Loucy (cell line): ENCODE results near the gene ALCAM.

Source experiments
- EZH2phosphoT487 ChIP-seq: fragments of 200-600 bp; IDR thresholded peaks from 2 replicates; pipeline ENCODE4 v1.6.1; 2018; ENCODE audit warnings: antibody characterized with exemption, mild to moderate bottlenecking, moderate library complexity, borderline replicate concordance
- TF ChIP-seq, protein P1 (sequence below): fragments of 200-600 bp; sonication (generic); conservative IDR thresholded peaks from 2 replicates; pipeline ENCODE4 v1.5.1; 2014; ENCODE audit warnings: mild to moderate bottlenecking, antibody characterized with exemption, low read length

DNA sequence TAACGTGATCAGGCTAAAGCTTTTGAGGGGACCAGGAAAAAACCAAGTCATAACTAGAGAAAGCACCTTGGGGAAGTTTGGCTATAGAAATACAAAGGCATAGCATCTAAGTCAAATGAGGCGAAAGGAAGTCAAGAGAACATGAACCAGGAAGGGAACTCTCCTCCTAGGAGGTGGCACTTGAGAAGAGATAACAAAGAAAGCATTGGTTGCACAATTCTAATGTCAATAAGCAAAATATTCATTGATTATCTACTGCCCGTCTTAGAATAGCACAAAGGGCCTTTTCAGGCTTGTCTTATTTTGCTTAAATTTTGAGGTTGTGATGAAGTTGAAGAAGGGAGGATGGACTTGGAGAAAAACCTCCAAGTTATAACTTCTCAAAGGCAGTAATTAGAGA is 73.4 kb downstream of the ALCAM start:
- TF ChIP-seq, protein P1, sequence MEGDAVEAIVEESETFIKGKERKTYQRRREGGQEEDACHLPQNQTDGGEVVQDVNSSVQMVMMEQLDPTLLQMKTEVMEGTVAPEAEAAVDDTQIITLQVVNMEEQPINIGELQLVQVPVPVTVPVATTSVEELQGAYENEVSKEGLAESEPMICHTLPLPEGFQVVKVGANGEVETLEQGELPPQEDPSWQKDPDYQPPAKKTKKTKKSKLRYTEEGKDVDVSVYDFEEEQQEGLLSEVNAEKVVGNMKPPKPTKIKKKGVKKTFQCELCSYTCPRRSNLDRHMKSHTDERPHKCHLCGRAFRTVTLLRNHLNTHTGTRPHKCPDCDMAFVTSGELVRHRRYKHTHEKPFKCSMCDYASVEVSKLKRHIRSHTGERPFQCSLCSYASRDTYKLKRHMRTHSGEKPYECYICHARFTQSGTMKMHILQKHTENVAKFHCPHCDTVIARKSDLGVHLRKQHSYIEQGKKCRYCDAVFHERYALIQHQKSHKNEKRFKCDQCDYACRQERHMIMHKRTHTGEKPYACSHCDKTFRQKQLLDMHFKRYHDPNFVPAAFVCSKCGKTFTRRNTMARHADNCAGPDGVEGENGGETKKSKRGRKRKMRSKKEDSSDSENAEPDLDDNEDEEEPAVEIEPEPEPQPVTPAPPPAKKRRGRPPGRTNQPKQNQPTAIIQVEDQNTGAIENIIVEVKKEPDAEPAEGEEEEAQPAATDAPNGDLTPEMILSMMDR = no peak
- no peak for TF ChIP-seq EZH2phosphoT487
